Transverse colon (tissue), 4 donors: Measurements from ENCODE around the gene RPGRIP1. TPM values are rescaled to one million over a fixed set of nuclear protein-coding genes. Genes with fewer than 3 reads are reported as not detected.

Experiments used
- DNase-seq: peaks from one replicate; pipeline ENCODE4 v3.0.0-alpha.2; 2019
- H3K27ac ChIP-seq, 4 donors: fragments of 200-600 bp; sonication (generic); 2 replicates each; pipeline ENCODE4 v1.5.1; 2016 to 2018; ENCODE audit warnings: inconsistent platforms in 4 of 4
- H3K27me3 ChIP-seq: fragments of 200-600 bp; sonication (generic); 2 replicates; pipeline ENCODE4 v1.5.1; 2017; ENCODE audit warnings: inconsistent platforms
- H3K36me3 ChIP-seq, 4 donors: fragments of 200-600 bp; sonication (generic); 2 replicates each; pipeline ENCODE4 v1.5.1; 2017 to 2019; ENCODE audit warnings: inconsistent platforms in 4 of 4
- H3K4me1 ChIP-seq, 4 donors: fragments of 200-600 bp; sonication (generic); 2 replicates each; pipeline ENCODE4 v1.5.1; 2017 to 2020; ENCODE audit warnings: inconsistent platforms in 4 of 4
- H3K4me3 ChIP-seq, 4 donors: fragments of 200-600 bp; sonication (generic); 1 replicate in 1 of 4; 2 replicates in 3 of 4; pipeline versions ENCODE4 v1.5.1 to v1.6.1; 2017 to 2019; ENCODE audit warnings: inconsistent platforms in 4 of 4
- H3K9me3 ChIP-seq, 2 donors: fragments of 200-600 bp; sonication (generic); 2 replicates each; pipeline ENCODE4 v1.5.1; 2017 to 2019; ENCODE audit warnings: inconsistent platforms in 2 of 2
- CTCF ChIP-seq, 5 experiments: fragments of 200-600 bp in 3 of 5; fragments of 450-650 bp in 2 of 5; sonication (generic) in 3 of 5; IDR thresholded peaks; 1 replicate in 2 of 5; 2 replicates in 3 of 5; pipeline ENCODE4 v1.5.1; 2016 to 2017; ENCODE audit warnings: antibody characterized with exemption in 5 of 5, inconsistent platforms in 3 of 5, mild to moderate bottlenecking in 2 of 5, moderate library complexity in 1 of 5
- EP300 ChIP-seq: sonication (generic); formaldehyde crosslinking; IDR thresholded peaks from one replicate; pipeline ENCODE4 v1.6.1; 2017; ENCODE audit warnings: antibody characterized with exemption, low read depth
- POLR2A ChIP-seq: fragments of 450-650 bp; IDR thresholded peaks from one replicate; pipeline ENCODE4 v1.6.1; 2016; ENCODE audit warnings: antibody characterized with exemption, mild to moderate bottlenecking, moderate library complexity
- POLR2AphosphoS5 ChIP-seq, 3 donors: sonication (generic); formaldehyde crosslinking; IDR thresholded peaks; one replicate each; pipeline ENCODE4 v1.6.1; 2016; ENCODE audit warnings: antibody characterized with exemption in 3 of 3
- WGBS, 2 donors: methylation state at CpG; one replicate each; pipeline ENCODE4 v1.1.5; 2018; ENCODE audit warnings: low coverage in 1 of 2; 5-methylcytosine and 5-hydroxymethylcytosine counted together
- in situ Hi-C, 4 donors: fragments of 200-750 bp; cut with MboI; loops; one replicate each; pipeline versions ENCODE4 v1.15.0 to v1.15.1; 2017; ENCODE audit warnings: low sequenced_read_pairs in 3 of 4, low pct_ligation_motif_present in 1 of 4, low pct_unique_long_range_greater_than_20kb in 1 of 4
- intact Hi-C: fragments of 100-400 bp; cut with DNase I; formaldehyde crosslinking; loops from one replicate; pipeline ENCODE4 v1.15.1; 2023; ENCODE audit warnings: low total_unique reads
- total RNA-seq, 4 donors: library from RNA; depleted of rRNA; stranded (reverse); fragments of >200 nt; gene quantifications; one replicate each; pipeline ENCODE4 v1.1.0, GENCODE V29; 2016

Gene RPGRIP1
- total RNA-seq, 4 donors from 2014 or later, result 0.27 to 0.48 TPM; not detected in 2

- Histone ChIP-seq H3K9me3 (no peaks in the 10 kb centered on the region), H3K36me3 (peaks cover 0 to 9% (median 4%) of the 10 kb centered on the region in 4 donors), H3K27ac (no peak overlapping the region), H3K4me3 (no peak overlapping the region), H3K27me3 (no peaks in the 10 kb centered on the region), H3K4me1 (peaks cover 5 to 46% (median 13%) of the 10 kb centered on the region in 4 donors)
- 79 to 86% methylated on average over 3 to 7 of the region's 7 CpGs for WGBS, 2 donors
- in situ Hi-C loops, result loop anchor here in 1 of 4 donors (25.0 kb wide), 1 partner anchor 143 kb away; the partner anchor contains the start of gene SUPT16H
- TF ChIP-seq POLR2A (no peak), CTCF (IDR thresholded peaks at IDR 0.05) (no peak), EP300 (no peak), POLR2AphosphoS5 (IDR thresholded peaks at IDR 0.05) (no peak)
- intact Hi-C loops, result no loop called here
- DNase-seq, result no peak
Observed at GRCh38 chr14:21244544-21244943, 35.3 kb upstream of the RPGRIP1 start.

DNA sequence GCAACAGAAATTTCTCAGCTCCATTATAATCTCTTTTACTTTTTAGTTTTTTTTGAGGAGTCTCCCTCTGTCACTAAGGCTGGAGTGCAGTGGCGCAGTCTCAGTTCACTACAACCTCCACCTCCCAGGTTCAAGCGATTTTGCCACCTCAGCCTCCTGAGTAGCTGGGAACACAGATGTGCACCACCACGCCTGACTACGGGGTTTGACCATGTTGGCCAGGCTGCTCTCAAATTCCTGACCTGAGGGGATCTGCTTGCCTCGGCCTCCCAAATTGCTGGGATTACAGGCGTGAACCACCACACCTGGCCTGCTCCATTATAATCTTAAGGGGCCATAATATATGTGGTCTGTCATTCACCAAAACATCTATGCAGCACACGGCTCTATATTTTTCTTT is 34.1 kb upstream of the RPGRIP1 start:
- Histone ChIP-seq H3K4me3 (no peak overlapping the region), H3K27me3 (no peaks in the 10 kb centered on the region), H3K9me3 (no peaks in the 10 kb centered on the region), H3K36me3 (peaks cover 0 to 22% (median 8%) of the 10 kb centered on the region in 4 donors), H3K4me1 (peaks cover 0 to 34% (median 13%) of the 10 kb centered on the region in 4 donors), H3K27ac (no peak overlapping the region)
- in situ Hi-C loops, result loop anchor here in 1 of 4 donors (25.0 kb wide), 1 partner anchor 141 kb away; the partner anchor contains the start of gene SUPT16H
- no peak for DNase-seq
- intact Hi-C loops, result no loop called here
- TF ChIP-seq CTCF (IDR thresholded peaks at IDR 0.05) (no peak), EP300 (no peak), POLR2AphosphoS5 (IDR thresholded peaks at IDR 0.05) (no peak), POLR2A (no peak)
- 91% methylated on average over 7 of the region's 7 CpGs; no CpG with 5 or more reads in 1 of the 2 donors for WGBS, 2 donors

- H3K27ac ChIP-seq, result no peak overlapping the region
- H3K27me3 ChIP-seq, result no peaks in the 10 kb centered on the region
- peaks cover 0 to 29% (median 12%) of the 10 kb centered on the region in 4 donors for H3K36me3 ChIP-seq
- no peak for DNase-seq
- 100% methylated on average over 1 of the region's 1 CpG for WGBS, 2 donors
- H3K4me3 ChIP-seq, result no peak overlapping the region
- no peak for TF ChIP-seq CTCF (IDR thresholded peaks at IDR 0.05)
- peaks cover 0 to 30% (median 13%) of the 10 kb centered on the region in 4 donors for H3K4me1 ChIP-seq
- in situ Hi-C loops, result loop anchor here in 1 of 4 donors (25.0 kb wide), 1 partner anchor 139 kb away; the partner anchor contains the start of gene SUPT16H
- H3K9me3 ChIP-seq, result no peaks in the 10 kb centered on the region
- intact Hi-C loops, result no loop called here
Observed at GRCh38 chr14:21248338-21248737, 31.5 kb upstream of the RPGRIP1 start.

DNA sequence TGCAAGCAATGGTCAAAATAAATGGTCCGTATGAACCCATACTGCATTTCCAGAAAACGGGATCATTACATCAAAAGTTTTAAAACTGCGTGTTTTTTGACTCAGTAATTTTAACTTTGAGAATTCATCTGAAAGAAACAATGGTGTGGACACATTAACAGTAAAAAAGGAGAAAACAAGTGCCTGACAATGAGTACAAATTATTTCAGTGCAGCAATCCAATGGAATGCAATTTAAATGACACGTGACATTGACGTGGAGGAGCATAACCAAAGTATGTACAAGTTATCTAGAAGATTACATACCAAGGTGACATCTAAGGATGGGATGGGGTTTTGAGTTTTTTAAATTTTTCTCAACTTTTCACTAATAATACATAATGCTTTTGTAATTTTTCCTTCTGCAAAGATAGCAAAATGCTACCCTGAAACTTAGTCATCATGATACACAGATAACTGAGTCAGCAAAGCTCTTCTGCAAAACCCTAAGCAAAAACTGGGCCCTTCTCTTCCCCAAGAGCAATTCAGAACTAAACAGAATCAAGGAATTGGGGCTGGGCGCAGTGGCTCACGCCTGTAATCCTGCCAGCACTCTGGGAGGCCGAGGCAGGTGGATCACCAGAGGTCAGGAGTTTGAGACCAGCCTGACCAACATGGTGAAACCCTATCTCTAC is 31.0 kb upstream of the RPGRIP1 start:
- Histone ChIP-seq H3K36me3 (peaks cover 0 to 26% (median 12%) of the 10 kb centered on the region in 4 donors), H3K4me1 (peaks cover 0 to 30% (median 13%) of the 10 kb centered on the region in 4 donors), H3K9me3 (no peaks in the 10 kb centered on the region), H3K27me3 (no peaks in the 10 kb centered on the region), H3K4me3 (no peak overlapping the region), H3K27ac (no peak overlapping the region)
- in situ Hi-C loops (loop anchor here in 1 of 4 donors (25.0 kb wide), 1 partner anchor 138 kb away; the partner anchor contains the start of gene SUPT16H), intact Hi-C loops (no loop called here)
- no peak for DNase-seq
- WGBS, 2 donors, result 82 to 88% methylated on average over 5 to 8 of the region's 8 CpGs
- TF ChIP-seq POLR2AphosphoS5 (IDR thresholded peaks at IDR 0.05) (no peak), EP300 (no peak), CTCF (IDR thresholded peaks at IDR 0.05) (no peak), POLR2A (no peak)
